Renal cortex interstitium (tissue), 11 donors: ENCODE data around the gene STAB1. TPM values are rescaled to one million over a fixed set of nuclear protein-coding genes. Genes with fewer than 3 reads are reported as not detected.

Source experiments
- DNase-seq, 11 donors: peaks; one replicate each; pipeline ENCODE4 v3.0.0-alpha.2; 2013; ENCODE audit warnings: low read depth in 9 of 11, low spot score in 4 of 11; ENCODE audit errors: extremely low read depth in 1 of 11
- polyA plus RNA-seq, 3 donors: library from polyadenylated mRNA; unstranded; fragments of 120-200 nt; gene quantifications; one replicate each; pipeline ENCODE4 v1.2.1, GENCODE V29; 2013; ENCODE audit not compliant: insufficient read length in 3 of 3

Gene STAB1
- polyA plus RNA-seq, 3 donors = 33.9 to 45.5 (median 44.6) TPM

DNA sequence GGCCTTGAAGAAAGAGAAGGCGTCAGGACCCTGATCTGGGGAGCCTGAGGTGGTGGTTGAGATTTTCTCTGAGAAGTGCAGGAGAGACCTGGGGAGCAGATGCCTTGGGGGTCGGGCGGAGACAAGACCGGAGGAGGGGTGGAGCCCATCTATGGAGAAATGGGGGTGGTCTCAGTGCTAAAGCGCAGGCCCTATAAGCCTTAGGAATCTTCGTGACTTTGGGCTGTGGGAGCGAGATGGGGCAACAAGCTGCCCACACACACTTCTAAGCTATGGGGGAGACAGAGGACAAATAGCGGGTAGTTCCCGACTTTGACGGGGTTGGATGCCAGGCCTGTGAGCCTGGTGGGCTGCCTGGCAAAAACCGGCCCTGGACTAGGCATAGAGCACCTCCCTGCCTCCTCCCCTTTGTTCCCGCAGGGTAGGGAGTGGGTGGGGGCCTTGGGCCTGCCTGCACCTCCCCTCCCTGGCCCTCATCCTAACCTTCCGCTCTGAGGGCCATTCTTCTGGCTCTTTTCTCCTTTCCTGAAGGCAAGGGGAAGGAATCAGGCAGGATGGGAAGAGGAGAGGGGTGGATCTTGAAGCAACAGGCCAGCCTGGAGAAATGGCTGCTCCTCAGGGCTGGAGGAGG is 38.9 kb upstream of the STAB1 start:
- peak in 1 of 11 donors; percentile 26 for DNase-seq

DNA sequence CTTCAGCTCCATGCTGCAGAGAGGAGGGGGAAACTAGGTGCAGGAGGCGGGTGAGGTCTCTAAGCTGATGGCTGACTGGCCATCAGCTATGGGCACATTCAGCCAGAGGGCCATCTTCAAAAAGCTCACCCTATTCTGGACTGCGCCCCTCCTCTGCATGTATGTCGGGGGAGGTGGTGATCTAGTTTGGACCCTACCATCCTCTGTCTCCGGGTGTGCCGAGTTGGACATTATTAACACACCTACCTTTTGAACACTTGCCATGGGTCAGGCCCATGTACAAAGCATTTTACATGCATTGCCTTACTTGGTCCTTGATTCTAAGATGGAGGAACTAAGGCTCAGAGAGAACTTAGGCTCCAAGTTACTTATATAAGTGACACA is 38.3 kb upstream of the STAB1 start:
- no peak for DNase-seq

DNA sequence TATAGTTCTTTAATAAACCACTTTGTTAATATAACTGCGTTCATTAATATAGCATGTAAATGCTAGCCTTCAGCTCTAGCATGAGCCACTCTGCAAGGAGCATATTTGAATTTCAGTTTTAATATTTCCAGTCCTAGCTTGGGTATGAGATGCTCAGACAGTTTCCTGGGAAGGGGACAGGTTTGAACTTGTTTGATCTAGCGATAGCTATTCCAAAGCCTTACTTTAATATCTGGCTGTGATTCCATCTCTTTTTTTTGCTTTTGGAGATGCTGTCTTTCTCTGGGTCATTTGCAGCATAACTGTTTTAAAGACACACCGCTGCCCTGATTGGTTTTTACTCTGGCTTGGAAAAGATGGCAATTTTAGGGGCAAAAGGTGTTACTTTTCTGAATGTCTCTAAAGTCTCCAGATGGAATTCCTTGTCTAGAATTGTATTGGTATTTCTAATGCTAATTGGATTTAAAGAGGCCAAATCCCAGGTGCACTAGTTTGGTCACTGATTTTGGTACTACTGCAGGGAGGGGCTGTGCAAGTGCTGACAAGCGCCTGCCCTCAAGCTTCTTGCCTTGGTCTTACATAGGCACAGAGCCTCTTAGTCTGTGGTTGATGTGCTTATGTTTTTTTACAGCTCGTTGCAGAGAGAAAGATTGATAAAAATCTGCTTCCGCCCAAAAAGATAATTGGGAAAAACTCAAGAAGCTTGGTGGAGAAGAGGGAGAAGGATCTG is 36.9 kb upstream of the STAB1 start:
- no peak for DNase-seq

DNA sequence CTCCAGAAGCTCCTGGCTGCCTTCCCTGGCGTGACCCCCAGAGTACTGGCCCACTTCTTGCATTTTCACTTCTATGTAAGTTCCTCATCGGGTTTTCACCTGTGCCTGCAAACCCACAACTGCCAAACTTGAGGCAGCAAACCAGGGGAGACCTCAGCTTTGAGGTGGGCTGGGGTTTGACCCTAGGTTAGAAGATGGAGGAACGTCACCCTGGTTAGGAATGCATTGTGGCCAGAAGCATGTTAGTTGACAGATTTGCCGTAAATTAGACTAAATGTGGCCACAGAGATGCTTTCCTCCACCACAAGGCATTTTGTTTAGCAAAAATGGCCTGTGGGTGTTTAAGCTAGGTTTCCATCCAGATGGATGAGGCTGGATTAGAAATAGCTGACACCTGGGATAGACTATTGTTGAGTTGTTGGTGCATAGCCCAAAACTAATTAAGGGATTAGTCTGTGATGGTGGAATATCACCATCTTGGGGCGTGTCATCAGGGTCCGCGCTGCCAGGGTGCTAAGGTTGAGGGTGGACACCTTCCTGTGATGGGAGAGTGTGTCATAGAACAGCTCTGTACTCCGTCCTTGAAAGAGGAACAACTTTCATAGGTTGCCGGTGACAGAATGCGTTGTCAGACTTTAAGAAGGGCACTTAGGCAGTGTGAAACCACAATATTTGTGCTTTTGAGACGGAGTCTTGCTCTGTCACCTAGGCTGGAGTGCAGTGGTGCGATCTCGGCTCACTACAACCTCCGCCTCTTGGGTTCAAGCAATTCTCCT is 36.2 kb upstream of the STAB1 start:
- DNase-seq = no peak

DNA sequence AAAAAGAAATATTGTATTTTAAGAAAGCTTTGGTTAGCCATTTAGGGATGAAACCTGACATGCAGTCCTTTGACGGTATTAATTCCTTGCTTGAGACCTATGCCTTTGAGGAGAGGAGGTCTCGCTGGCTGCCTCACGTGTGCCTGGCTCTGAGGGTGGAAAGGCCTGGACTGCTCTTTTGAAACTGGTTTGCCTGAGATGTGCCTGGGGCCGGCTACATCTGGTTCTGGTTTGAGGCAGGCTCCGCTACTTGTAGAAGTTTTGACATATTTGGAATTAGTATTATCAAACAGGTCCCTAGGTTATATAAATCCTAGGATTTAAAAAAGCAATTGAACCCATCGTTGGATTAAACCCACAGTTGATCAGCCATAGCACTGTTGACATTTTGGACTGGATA is 33.3 kb upstream of the STAB1 start:
- no peak for DNase-seq

DNA sequence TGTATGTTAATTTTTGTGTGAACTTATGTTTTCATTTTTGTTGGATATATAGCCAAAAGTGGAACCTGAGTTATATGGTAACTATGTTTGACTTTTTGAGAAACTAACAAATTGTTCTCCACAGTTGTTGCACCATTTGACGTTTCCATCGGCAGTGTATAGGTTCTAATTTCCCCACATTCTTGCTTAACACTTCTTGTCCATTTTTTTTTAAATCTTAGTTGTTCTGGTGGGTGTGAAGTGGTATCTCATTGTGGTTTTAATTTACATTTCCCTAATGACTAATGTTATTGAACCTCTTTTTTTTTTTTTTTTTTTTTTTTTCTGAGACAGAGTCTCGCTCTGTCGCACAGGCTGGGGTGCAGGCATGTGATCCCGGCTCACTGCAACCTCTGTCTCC is 31.7 kb upstream of the STAB1 start:
- no peak for DNase-seq

DNA sequence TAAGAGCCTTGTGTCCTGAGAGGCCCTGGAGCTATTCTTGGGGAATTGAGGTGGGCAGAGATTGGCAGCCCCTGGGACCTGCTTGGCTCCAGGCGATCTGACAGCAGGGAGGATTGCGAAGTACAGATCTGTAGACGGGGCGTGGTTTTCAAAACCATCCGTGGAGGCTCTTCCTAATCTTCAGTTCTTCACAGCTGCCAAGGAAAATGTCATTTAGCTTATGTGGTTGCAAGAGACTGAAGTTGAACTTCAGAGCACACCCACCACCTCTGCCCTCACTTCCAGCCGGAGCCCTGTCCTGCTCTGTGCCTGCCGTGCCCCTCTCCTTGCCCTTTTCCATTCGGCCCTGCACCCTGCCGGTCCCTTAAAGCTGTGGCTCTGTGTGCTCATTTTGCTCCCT is 26.8 kb upstream of the STAB1 start:
- DNase-seq = no peak

DNA sequence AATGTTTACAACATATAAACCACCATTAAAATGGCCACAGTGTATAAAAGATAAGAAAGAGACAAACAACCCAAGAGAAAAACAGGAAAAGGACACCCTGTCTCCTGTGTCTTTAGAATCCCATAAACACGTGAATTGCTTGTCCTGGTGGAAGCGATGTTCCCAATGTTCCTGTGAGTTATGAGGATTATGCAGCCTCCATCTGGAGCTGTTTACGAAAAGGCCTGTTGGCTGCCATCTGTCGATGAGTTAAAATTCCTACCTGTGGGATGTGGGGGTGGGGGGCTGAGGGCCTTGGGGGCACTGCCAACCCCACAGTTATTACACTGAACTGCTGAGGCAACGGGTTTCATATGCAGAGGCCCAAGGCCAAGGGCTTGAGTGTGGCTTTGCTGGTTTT is 26.1 kb upstream of the STAB1 start:
- no peak for DNase-seq

DNA sequence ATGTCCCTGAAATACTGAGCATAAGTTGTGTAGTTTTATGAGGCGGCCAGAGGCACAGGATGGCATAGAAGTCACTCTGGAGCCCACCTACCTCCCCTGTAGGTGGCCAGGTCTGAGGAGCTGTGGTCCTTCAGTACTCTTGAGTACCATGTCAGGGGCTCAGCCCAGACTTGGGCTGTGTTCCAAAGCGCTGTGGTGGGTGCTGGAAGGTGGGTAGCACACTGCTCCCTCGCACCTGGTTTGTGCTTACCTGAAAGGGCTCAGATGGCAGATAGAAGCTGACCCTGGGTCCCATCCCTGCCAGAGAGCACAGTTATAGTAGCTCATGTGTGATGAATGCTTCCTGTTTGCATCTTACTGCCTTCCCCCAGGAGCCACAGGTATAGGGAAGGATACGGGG is 24.2 kb upstream of the STAB1 start:
- no peak for DNase-seq

DNA sequence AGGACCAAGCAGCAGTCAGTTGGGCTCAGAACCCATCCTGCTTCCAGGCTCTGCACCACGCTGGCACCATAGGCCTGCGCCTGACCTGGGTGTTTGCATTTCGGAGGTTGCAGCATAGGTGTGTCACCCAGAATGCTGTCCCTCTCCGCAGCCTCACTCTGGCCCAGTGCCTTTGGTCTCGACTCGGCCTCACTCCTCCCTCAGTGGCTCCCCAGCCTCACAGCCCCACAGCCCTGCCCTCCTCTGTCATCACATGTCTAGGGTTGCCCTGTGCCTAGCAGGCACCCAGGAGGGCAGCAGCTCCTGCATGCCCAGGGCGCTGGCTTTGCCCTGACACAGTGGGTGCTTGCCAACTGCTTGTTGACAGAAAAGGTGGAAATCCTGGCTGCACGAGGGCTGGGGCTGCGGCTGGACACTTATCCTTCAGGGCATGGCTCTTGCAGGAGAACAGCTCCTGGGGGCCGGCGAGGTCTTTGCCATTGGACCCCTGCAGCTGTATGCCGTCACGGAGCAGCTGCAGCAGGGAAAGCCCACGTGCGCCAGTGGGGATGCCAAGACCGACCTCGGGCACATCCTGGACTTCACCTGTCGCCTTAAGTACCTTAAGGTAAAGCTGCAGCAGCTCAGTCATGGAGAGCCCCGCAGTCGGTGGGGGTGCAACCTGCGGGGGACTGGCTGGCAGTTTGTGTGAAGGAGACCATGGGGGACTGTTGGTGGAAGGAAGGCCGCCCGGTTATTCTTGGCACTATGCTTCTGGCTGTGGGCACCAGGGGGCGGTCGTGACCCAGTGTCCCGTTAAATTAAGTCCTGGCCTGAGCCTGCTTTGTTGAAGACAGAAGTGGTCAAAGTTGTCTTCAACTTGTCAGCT is 23.5 kb upstream of the STAB1 start:
- no peak for DNase-seq

DNA sequence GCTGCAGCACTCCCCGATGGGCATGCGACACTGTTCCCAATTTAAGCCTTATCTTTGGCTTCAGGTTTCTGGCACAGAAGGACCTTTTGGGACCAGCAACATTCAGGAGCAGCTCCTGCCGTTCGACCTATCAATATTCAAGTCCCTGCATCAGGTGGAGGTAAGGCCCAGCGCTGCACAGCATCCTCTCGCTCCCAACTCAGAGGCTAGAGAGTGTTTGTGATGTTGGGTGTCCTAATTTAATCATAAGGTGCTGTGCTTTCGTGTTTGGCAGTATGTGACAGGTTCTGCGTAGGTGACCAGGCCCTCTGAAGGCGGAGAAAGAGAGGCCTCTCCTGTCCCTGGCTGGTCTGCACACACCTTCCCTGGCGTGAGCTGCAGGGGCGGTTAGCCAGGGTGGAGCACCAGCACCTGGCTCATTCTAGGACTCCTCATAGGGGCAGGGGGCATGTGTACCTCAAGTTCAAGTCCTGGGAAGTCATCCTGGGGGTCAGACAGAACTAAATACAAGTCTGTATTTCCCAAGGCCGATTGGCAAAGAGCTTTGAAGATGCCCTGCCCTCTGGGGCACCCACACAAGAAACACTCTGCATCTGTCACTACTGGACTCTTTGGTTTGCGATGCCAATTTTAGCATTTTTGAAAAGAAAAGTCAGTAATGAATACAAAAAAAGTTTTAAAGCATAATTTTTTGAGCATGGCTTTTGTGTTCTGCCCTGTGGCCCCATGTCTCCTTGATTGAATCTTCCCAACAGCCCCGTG is 22.7 kb upstream of the STAB1 start:
- no peak for DNase-seq

DNA sequence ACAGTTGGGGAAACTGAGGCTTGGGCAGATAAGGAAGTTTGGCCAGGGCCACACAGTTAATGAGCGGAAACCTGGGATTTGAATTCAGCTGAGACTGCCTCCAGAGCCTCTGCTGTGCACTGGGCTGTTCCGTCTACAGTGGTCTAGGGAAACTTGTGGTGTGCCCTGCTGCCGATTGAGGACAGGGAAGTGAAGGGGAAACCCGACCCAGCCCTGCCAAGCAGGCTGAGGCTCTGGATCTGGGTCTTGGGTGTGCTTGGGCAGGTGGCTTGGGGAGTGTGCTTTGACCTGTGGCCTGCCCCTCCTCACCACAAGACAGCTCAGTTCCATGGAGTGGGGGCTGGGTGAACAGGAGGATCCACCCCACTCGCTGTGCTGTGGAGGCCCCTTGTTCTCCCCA is 22.1 kb upstream of the STAB1 start:
- DNase-seq = no peak

DNA sequence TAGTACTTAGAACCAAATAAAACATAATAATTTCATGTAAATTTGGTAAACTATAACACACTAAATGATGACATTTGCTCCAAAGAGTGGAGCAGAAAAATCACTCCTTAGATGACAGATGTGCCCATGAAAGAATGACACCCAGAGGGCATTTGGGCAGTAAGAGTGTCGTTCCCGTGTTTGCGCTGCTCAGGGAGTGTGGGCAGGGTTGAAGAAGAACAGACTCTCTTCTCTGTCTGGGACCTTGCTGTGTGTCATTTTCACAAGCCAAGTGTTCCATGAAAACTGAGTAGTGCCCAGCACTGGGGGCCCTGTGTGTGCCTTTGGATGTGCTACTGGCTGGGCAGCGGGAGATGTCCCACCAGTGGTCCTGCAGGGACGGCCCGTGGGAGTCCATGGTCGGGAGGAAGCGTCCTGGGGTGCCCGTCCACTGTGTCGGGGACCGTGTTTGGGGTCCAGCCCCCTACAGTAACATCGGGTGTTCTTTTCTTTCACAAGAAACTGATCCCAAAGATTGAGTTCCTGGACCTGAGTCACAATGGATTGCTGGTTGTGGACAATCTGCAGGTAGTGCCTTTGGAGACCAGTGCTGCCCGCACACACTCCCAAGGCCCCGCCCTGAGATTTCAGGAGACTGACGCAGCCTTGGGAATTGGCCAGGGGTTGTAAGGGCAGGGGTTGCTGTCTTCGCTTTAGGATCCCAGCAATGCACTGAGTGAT is 17.9 kb upstream of the STAB1 start:
- DNase-seq = no peak

DNA sequence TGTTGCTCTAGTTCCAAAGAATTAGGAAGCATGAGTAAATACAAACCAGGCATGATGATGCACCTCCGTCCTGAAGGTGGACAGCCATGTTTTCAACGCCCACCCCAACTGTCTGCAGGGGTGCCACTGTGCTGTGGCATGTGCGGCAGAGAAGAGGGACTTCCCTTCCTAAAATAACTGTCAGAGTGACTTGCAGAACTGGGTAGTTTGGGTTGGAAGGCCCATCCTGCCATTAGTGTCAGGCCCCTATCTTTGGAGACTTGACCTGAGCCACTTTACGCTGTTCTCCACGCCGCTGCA is 17.4 kb upstream of the STAB1 start:
- DNase-seq = no peak

DNA sequence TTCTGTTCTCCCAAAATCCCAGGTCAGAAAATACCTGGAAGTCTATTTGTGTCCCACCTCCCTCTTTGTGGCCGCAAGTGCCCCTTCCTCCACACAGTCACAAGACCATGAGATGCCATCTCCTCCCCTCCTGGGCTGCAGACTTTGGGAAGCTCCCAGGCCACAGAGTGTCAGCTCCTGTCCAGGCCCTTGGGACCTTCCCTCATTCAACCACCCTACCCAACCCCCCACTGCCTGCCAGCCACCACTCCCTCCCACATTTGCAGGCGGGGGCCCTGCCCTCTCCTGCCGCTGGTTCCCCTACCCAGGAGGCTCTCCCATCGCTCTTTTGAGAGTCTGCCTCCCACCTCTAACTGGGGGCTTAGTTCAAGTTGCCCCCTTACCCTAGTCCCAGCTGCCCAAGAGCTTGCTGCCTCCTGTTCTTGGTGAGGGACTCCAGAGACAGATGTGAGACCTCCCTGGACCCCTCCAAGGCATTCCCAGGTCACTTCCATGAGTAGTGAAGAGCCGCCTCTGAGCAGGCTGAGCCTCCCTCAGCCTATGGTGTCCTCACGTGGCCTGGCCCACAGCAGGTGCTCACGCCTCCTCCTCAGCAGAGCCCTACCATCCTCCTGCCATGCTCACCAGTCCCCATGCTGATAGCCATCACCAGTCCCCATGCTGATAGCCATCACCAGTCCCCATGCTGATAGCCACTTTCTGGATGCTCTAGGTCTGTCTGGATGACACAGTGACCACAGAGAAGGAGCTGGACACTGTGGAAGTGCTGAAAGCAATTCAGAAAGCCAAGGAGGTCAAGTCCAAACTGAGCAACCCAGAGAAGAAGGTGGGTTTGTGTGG is 15.9 kb upstream of the STAB1 start:
- DNase-seq = no peak

DNA sequence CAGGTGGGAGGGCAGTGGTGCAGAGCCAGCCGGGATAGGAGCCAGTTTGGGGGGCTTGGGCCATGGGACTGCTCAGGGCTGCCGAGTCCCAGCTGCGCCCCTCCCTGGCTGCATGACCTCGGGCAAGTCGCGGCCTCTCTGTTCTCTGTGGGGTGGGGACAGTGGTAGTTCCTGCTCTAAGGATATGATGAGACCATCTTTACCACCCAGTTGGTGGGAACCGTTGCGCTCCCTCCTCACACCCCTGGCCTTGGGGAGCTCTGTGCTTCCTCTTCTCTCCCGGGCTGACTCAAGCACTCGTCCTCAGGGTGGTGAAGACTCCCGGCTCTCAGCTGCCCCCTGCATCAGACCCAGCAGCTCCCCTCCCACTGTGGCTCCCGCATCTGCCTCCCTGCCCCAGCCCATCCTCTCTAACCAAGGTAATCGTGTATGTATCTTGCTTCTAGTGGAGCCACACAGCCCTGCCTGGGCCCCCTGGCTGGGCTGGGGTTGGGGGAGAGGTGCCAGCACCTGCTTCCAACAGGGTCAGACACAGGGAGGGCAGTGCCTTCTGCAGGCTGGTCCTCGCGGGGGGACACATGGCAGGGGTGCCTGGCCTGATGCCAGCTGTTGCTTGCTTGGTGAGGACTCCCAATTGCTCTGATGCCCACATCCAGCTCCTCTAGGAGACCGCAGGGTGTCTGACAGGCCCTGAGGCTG is 15.1 kb upstream of the STAB1 start:
- no peak for DNase-seq
